GM19099 (cell line): Measurements from ENCODE around the gene SAMD5.

ENCODE experiments used
- POLR2A ChIP-seq: IDR thresholded peaks from 3 replicates; pipeline ENCODE4 v1.6.1; 2011; ENCODE audit warnings: low read depth; ENCODE audit not compliant: insufficient read length; ENCODE audit errors: extremely low read depth

Gene SAMD5

DNA sequence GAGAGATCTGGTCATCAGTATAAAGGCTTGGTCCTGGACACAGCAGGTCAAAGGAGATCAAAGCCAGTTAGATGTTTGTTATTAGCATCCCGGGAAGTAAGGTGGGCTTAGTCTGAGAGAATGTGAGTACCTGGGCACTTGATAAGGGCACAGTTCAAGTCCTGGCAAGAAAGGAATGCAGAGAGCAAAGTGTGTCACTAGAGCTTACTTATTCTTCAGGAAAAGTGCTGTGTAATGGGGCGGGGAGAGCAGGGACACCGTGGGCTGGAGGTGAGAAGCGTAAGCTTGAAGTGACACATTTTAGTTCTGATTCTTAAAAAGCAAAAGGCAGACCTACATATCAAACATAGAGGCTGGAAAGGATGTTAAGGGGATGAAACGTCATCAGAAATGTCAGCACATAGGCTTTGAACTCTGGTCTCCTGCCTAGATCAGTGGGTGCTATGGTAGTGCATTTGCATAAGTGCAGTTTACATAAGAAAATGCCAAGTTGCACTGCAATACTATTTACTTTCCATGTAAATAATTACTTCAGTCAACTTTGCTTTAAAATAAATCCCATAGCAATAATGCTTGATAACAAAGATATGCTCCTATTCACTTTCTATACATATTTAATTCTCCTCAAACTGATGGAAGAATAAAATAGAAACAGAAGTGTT is 2.6 kb downstream of the SAMD5 start:
- no peak for TF ChIP-seq POLR2A

DNA sequence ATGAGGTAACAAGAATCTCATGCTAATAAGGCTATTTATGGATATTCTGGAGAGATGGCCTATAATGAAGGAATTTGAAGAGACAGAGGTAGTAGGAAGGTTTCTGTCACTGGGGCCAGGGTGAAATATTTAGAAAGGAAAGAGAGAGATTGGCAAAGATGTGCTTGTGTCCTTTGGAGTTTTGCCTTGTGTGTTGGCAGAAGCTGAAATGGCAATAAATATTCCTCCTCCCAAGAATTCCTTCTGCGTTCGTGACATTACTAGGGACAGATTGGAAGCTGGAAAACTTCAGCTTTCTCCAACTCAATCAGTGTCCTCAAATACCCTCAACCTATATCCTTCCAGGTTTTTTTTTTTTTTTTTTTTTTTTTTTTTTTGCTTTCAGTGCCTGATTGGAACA is 6.3 kb downstream of the SAMD5 start:
- TF ChIP-seq POLR2A: no peak

DNA sequence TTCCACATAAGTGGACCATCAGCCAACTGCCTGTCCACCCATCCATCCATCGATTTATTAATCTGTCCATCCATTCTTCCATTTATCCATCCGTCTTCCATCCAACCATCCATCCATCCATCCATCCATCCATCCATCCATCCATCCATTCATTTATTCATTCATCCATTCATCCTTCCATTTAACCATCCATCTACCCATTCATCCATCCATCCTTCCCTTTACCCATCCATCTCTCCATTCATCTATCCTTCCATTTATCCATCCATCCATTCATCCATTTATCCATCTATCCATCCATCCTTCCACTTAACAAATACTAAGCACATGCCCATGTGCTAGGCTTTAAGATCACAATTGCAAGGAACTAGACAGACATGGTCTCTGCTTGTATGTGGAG is 6.8 kb downstream of the SAMD5 start:
- no peak for TF ChIP-seq POLR2A

DNA sequence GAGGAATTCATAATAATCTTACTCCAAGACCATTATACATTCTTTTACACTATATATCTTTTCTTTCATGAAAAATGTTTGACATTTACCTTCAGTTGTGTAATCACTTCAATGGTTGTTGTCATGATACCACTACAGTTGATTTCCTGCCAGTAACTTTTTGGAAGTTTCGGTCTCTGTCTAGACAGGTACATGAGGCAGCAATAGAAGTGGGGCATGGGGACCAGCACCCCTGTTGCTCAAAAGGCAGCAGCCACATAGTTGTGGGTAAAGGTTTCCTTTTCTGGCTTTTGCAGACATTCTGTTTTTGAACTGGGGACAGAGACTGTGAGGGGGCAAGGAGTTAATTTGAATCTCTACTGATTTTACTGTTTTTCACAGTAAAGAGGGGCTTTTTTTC is 14.1 kb downstream of the SAMD5 start:
- no peak for TF ChIP-seq POLR2A

DNA sequence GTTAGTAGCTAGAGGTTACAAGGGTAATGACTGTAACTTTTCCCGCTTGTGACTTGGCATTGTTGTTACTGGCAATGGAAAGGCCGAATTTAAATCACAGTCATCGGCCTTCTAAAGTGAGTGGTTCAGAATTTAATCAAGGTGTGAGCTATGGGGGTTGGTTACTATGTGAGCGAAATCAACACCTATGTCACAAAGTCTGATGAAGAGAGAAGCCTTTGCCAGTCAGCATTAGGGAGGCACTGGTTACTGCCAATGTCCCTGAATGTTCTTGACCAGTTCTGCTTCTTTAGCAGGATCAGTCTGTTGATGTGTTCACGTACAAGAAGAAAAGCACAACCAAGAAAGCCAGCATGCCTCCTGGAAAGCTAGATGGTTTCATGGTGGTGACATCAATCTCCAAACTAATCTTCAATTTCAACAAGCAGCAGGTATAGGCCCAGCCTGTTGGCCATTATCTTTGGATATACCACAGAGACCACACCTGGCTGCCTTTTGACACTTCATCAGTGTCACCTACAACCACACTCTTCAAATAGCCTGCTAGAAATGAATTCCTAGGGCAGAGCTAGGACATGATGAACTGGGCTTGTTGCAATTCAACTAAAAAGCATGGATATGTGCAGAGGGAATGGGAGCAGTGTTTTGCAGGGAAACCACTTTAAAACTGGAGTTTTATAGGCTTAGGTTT is 17.2 kb downstream of the SAMD5 start:
- no peak for TF ChIP-seq POLR2A

DNA sequence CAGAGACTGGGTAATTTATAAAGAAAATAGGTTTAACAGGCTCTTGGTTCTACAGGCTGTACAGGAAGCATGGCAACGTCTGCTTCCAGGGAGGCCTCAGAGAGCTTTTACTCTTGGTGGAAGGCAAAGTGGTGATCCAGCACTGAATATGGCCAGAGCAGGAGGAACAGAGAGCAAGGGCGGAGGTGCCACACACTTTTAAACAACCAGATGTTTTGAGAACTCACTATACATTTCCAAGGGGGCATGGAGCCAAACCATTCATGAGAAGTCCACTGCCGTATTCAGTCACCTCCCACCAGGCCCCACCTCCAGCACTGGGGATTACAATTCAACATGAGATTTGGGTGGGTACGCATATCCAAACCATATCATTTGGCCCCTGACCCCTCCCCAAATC is 18.7 kb downstream of the SAMD5 start:
- no peak for TF ChIP-seq POLR2A

DNA sequence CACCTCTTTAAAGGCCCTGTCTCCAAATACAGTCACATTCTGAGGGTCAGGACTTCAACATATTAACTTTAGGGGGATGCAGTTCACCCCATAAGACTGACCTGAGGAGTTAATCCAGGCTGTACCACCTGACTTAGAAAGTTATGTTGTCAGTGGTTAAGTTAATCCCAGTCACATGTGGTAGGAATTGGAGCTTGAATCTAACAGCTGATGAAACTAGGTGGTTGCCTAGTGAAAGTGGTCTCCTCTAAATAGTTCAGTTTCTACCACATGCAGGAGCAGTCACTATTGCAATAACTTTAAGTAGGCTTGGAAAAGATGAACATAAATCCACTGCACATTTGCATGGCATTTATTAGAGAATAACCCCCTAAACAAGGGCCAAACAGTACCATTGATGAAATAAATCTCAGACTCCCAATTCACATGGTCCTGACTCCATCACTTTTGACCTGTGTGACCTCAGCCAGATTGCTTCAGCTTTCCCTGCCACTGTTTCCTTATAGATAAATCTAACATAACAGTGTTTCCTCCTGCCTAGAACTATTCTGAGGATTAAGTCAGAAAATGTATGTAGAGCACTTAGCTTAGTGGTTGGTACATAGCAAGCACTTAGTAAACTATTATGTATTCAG is 20.1 kb downstream of the SAMD5 start:
- no peak for TF ChIP-seq POLR2A

DNA sequence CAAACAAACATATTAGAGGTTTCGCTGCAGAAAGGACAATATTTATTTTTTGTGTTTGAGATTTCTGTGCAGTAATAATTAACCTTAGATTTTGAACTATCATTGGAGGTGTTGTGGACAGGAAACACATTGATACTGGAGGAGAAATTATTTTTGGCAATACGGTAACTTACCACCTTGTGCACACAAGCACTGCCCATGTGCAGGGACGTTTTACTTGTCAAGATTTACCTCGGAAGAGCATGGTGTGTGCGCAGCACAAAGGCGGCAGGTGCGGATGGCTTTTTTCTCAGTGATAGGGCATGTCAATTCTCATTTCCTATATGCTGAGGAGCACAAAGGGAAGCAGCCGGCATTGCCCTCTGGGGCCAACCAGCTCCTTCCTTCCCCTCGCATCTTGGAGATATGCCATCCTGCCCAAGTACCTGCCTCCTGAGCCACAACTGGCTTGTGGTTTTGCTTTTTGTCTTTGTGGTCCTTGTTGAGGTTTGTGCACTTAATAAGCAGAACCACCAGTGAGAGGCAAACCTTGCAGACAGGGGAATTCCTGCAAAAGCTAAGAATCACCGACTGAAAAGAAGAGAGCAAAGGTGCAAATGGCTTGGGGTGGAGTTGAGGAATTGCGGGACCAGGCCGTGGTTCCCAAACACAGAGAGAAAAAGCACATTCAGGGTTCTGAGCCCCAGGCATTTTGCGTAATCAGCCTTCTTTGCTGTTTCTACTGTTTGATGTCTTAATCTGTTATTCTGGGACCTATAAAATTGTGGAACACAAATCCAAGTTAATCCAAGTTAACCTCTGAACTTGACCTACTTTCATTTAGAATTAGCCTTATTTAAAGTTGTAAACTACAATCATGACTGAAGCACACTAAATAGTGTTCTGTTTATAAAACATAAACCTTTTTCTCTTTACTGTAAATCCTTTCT is 21.9 kb downstream of the SAMD5 start:
- no peak for TF ChIP-seq POLR2A

DNA sequence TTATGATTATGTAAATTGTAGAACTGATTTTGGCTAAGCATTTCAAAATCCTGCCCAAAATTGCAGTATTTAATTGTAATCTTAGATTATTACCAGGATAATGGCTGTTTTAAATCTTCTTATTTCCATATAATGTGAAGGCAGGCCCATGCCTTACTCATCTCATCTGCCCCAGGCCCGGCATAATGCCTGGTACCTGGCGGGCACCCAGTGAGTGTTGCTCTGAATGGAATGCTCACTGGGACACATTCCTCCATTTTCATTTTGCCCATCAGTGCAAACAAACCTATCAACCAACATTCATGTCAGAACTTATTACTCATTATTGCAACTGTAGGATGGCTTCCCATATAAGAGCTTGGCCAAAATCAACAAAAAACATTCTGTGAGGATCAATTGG is 22.8 kb downstream of the SAMD5 start:
- no peak for TF ChIP-seq POLR2A

DNA sequence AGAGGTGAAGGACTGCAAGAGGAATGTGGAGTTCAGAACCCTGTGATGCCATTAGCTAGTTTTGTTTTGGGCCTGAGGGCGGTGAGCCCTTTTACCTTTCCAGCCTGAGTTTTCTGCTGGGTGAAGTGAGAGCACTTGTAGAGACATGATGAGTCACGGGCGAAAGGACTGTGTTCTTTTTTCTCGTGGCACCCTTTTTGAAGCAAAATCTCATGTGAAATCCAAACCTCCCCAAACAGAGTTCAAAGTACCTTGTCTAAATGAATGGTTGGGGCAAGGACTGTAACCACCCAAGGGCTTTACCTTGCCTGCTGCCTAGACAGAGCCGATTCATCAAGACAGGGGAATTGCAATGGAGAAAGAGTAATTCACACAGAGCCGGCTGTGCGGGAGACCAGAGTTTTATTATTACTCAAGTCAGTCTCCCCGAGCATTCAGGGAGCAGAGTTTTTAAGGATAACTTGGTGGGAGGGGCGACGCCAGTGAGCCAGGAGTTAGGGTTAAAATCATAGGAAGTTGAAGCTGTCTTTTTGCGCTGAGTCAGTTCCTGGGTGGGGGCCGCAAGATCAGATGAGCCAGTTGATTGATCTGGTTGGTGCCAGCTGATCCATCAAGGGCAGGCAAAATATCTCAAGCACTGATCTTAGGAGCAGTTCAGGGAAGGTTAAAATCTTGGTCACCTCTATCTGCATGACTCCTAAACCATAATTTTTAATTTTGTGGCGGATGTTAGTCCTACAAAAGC is 25.8 kb downstream of the SAMD5 start:
- no peak for TF ChIP-seq POLR2A

DNA sequence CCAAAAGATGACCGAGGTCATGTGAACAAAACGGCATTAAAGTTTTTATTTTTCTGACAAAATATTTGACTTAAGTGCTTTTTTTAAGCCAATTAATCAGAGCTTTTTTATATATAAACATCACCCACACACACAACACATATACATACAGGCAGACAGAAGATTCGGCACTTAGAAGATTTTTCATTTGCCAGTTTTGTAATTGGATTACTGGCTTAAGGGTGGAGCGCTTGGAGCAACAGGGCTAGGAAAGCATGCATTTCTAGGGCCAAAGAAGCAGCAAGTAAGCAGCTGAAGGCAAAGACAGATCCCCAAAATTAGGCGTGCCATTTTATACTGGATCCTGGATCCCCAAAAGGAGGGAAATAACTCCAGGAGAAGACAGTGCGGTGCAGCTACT is 30.3 kb downstream of the SAMD5 start:
- no peak for TF ChIP-seq POLR2A

DNA sequence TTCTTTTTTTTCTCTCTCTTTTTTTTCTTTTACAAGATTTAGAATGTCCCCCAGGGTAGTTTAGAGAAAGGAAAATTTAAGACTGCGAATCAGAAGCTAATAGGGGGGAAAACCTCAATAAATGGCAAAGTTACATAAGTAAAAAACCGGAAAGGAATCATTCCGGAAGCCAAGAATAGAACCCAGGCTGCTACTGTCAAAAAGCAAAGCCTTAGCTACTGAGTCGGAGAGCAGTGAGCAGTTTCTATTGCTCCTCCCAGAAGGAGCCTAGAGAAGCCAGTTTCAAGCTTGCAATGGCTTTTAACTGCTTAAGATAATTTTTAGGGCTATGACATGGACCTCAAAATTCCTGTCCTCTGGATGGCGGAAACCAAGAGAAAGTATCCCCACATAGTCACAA is 31.6 kb downstream of the SAMD5 start:
- TF ChIP-seq POLR2A: no peak

DNA sequence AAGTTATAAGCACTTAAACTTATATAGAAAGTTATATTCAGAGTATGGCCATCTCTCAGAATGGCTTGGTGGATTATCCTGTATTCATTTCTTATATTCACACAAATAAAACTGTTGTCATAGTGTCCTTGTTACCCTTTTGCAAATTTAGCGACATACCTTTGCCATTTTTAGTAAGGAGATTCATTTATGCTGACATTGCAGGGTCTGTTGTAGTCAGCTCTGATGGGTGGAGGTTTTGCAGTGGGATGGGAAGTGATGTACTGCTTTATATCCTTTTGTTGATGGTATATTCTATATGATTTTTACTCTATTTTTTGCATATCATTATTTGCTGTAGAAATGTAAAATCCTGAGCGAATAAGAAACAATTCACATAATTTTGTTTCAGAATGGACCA is 35.9 kb downstream of the SAMD5 start:
- TF ChIP-seq POLR2A: no peak

DNA sequence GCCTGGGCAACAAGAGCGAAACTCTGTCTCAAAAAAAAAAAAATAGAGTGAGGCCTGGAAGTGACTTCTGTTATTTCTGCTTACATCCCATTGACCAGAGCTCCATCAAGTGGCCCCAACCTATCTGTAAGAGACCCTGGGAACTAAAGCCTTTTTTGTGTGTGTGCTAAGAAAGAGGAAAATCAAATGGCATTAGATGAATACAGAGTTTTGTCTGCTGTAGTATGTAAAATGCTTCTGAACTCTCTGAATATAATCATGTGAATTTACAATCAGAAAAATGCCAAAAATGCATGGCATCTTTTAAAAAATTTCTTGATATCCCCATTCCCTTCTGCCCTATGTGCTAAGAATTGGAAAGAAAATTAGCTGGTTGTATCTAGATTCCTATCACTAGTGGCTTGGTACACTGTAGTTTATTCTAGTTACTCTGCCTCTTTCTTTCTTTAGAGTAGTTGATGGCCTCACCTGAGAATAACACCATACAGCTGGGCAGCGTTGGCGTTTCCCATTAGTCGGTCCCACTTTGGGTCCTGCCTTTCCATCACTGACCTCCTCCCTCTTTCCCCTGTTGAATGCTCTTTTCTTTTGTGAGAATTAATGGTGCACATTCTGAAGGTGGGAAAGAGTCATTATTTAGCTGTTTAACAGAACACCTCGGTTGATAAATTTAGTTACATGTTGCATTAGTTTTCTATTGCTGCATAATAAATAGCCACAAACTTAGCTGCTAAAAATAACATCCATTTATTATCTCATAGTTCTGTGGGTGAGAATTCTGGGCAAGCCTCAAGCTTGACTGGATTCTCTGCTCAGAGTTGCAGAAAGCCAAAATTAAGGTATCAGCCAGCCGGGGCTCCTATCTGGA is 38.2 kb downstream of the SAMD5 start:
- no peak for TF ChIP-seq POLR2A
